Nephron progenitor cell (in vitro differentiated cells): ENCODE measurements around the gene SLC35D1.

Experiments
- DNase-seq: peaks from one replicate; pipeline ENCODE4 v3.0.0; 2021
- H3K27ac Mint-ChIP-seq: 2 replicates; pipeline ENCODE4 v1.8.0; 2021; ENCODE audit warnings: mild to moderate bottlenecking, moderate library complexity, mixed read lengths
- H3K27me3 Mint-ChIP-seq: 2 replicates; pipeline ENCODE4 v1.8.0; 2021; ENCODE audit warnings: mild to moderate bottlenecking, low read depth, mixed read lengths; ENCODE audit not compliant: poor library complexity
- H3K36me3 Mint-ChIP-seq: 2 replicates; pipeline ENCODE4 v1.8.0; 2021; ENCODE audit warnings: low read depth, mixed read lengths
- H3K4me1 Mint-ChIP-seq: 2 replicates; pipeline ENCODE4 v1.8.0; 2021; ENCODE audit warnings: mixed read lengths
- H3K4me3 Mint-ChIP-seq: 2 replicates; pipeline ENCODE4 v1.8.0; 2021; ENCODE audit warnings: mild to moderate bottlenecking, moderate library complexity, mixed read lengths
- H3K9me3 Mint-ChIP-seq: 2 replicates; pipeline ENCODE4 v1.8.0; 2021; ENCODE audit warnings: mild to moderate bottlenecking, moderate library complexity, mixed read lengths
- TF ChIP-seq, protein P1 (sequence below): fragments of 200-600 bp; sonication (generic); IDR thresholded peaks from 2 replicates; pipeline ENCODE4 v1.5.0; 2021; ENCODE audit warnings: antibody characterized with exemption

Gene SLC35D1

DNA sequence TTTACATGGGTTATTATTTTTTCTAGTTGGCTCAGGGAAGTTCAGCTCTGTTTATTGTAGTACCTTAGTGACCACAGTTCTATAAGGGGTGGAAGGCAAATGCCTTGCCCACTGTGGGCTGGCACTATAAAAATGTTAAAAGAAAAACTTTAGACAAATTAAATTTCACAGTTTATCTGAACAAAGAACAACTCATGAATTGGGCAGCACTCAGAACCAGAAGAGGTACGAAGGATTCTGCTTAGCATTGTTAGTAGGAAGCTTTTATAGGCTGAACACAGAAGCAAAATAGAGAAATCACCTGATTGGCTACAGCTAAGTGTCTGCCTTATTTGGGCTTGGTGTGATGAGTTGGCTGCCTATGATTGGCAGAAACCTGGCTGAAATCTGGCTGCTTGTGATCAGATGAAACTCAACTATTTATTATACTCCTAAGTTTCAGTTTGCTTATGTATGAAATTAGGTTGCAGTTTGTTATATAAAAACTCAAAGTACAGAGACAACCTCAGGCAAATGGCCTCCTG, 35.8 kb upstream of the SLC35D1 start:
- Mint-ChIP-seq H3K36me3 (no peaks in the 10 kb centered on the region), H3K4me3 (no peak overlapping the region), H3K9me3 (peaks cover 9% of the 10 kb centered on the region), H3K27me3 (no peaks in the 10 kb centered on the region), H3K27ac (no peak overlapping the region), H3K4me1 (no peaks in the 10 kb centered on the region)
- TF ChIP-seq, protein P1, sequence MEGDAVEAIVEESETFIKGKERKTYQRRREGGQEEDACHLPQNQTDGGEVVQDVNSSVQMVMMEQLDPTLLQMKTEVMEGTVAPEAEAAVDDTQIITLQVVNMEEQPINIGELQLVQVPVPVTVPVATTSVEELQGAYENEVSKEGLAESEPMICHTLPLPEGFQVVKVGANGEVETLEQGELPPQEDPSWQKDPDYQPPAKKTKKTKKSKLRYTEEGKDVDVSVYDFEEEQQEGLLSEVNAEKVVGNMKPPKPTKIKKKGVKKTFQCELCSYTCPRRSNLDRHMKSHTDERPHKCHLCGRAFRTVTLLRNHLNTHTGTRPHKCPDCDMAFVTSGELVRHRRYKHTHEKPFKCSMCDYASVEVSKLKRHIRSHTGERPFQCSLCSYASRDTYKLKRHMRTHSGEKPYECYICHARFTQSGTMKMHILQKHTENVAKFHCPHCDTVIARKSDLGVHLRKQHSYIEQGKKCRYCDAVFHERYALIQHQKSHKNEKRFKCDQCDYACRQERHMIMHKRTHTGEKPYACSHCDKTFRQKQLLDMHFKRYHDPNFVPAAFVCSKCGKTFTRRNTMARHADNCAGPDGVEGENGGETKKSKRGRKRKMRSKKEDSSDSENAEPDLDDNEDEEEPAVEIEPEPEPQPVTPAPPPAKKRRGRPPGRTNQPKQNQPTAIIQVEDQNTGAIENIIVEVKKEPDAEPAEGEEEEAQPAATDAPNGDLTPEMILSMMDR, result no peak
- no peak for DNase-seq

DNA sequence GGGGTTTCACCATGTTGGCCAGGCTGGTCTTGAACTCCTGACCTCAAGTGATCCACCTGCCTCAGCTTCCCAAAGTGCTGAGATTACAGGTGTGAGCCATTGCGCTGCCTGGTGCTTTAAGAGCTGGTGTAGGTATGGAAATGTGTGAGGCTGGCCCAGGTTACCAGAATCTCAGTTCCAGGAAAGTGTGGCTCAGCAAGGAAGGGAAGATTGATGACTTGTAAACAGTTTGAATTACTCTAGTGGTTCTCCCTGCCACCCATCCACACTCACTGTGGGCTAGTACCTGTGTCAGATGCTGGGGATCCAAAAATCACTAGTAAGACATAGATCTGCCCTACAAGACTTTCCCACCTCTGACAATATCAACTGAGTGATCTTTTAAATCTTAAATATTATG, 34.5 kb upstream of the SLC35D1 start:
- DNase-seq, result no peak
- Mint-ChIP-seq H3K27me3 (no peaks in the 10 kb centered on the region), H3K4me1 (no peaks in the 10 kb centered on the region), H3K27ac (no peak overlapping the region), H3K36me3 (no peaks in the 10 kb centered on the region), H3K9me3 (peaks cover 10% of the 10 kb centered on the region), H3K4me3 (no peak overlapping the region)
- TF ChIP-seq, protein P1, result no peak

DNA sequence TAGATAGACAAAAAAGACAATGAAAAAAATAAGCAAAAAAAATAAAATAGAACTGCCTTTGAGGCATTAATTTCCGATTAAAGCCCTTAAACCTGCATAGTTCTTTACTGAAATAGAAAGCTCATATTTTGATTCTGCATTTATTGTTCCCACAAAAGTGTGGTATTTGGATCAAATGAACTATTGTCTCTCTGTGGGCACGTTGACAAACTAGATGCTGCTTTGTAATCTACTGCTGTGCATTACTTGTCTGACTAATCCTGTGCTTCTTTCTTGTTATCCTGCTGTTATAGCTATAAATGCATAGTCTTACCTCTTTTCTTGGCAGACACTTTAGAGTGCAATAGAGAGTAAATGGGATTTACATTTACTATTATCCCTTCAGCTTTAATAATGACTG, 31.4 kb upstream of the SLC35D1 start:
- H3K36me3 Mint-ChIP-seq, result no peaks in the 10 kb centered on the region
- DNase-seq, result no peak
- no peak overlapping the region for H3K4me3 Mint-ChIP-seq
- no peaks in the 10 kb centered on the region for H3K4me1 Mint-ChIP-seq
- peaks cover 10% of the 10 kb centered on the region for H3K9me3 Mint-ChIP-seq
- TF ChIP-seq, protein P1, result no peak
- H3K27me3 Mint-ChIP-seq, result no peaks in the 10 kb centered on the region
- H3K27ac Mint-ChIP-seq, result no peak overlapping the region

DNA sequence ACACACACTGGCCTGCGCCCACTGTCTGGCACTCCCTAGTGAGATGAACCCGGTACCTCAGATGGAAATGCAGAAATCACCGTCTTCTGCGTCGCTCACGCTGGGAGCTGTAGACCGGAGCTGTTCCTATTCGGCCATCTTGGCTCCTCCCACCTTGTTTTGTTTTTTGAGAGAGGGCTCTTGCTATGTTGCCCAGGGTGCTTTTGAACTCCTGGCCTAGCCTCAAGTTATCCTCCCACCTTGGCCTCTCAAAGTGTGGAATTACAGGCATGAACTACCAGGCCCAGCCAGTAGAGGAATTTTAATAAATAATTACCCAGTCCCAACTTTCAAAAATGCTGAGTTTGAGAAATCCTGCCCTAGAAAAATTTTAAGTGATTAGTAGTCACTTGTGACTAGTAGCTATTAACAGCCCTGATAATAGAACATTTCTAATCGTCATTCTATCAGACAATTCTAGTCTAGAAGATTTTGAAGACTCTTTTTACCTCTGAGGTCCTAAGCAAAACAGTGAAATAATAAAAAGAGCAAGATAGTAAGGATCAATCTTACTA, 30.9 kb upstream of the SLC35D1 start:
- DNase-seq, result no peak
- no peak overlapping the region for H3K4me3 Mint-ChIP-seq
- H3K9me3 Mint-ChIP-seq, result peaks cover 10% of the 10 kb centered on the region
- H3K27ac Mint-ChIP-seq, result no peak overlapping the region
- H3K36me3 Mint-ChIP-seq, result no peaks in the 10 kb centered on the region
- TF ChIP-seq, protein P1, result no peak
- no peaks in the 10 kb centered on the region for H3K27me3 Mint-ChIP-seq
- H3K4me1 Mint-ChIP-seq, result no peaks in the 10 kb centered on the region

DNA sequence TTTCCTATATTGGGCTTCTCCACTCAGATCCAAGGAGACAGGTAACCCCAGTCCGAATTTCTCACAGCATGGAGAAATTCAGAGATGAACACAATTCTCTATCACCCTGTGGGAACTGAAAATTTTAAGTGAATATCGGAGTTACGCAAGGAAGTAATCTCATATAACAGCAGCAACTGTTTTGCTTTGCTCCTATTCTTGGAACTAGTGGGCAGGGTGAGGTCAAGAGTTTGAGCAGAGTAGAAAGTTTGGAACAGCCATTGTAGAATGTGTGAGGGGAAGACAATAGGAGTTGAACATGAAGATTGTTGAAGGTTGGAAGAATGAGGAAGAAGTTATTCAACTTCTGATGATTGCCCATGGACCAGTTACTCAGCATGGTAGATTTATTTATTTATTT, 24.3 kb upstream of the SLC35D1 start:
- Mint-ChIP-seq H3K27me3 (no peaks in the 10 kb centered on the region), H3K9me3 (peaks cover 7% of the 10 kb centered on the region), H3K4me1 (no peaks in the 10 kb centered on the region), H3K36me3 (no peaks in the 10 kb centered on the region), H3K27ac (no peak overlapping the region), H3K4me3 (no peak overlapping the region)
- DNase-seq, result no peak
- TF ChIP-seq, protein P1, result no peak

GRCh38 chr1:67077593-67077992, 23.6 kb upstream of the SLC35D1 start:
- no peak for DNase-seq
- TF ChIP-seq, protein P1, result no peak
- Mint-ChIP-seq H3K27me3 (no peaks in the 10 kb centered on the region), H3K4me1 (no peaks in the 10 kb centered on the region), H3K9me3 (peaks cover 14% of the 10 kb centered on the region), H3K4me3 (no peak overlapping the region), H3K27ac (no peak overlapping the region), H3K36me3 (no peaks in the 10 kb centered on the region)
